HEK293 (cell line): ENCODE results near the gene PREX1.
A peak's percentile ranks its signal among the peaks of the same experiment; 100 is the strongest.

ENCODE experiments used
- CTCF ChIA-PET: fragments of 350-600 bp; formaldehyde crosslinking; extraction: SDS; loops from one replicate; lab custom pipeline; 2021; ENCODE audit warnings: antibody characterized with exemption; lab: Yijun Ruan, JAX
- POLR2A ChIA-PET: fragments of 300-600 bp; formaldehyde crosslinking; extraction: SDS; loops from one replicate; lab custom pipeline; 2020; ENCODE audit warnings: antibody characterized with exemption, inconsistent platforms; lab: Yijun Ruan, JAX
- H3K27ac ChIP-seq: fragments of 200-500 bp; sonication (Bioruptor generic); 2 replicates; pipeline ENCODE4 v1.5.1; 2014; ENCODE audit warnings: low read depth, low read length, control low read depth, inconsistent platforms; ENCODE audit errors: extremely low read depth
- H3K36me3 ChIP-seq, 2 experiments: fragments of 200-500 bp in 1 of 2; sonication (Bioruptor generic) in 1 of 2; 1 replicate in 1 of 2; 2 replicates in 1 of 2; pipeline ENCODE4 v1.5.1; 2014 to 2017; ENCODE audit warnings: inconsistent platforms in 2 of 2, low read length in 2 of 2; ENCODE audit not compliant: control insufficient read depth in 2 of 2, insufficient read depth in 1 of 2
- H3K4me1 ChIP-seq: fragments of 200-500 bp; sonication (Bioruptor generic); 2 replicates; pipeline ENCODE4 v1.5.1; 2014; ENCODE audit warnings: mild to moderate bottlenecking, low read length, inconsistent platforms; ENCODE audit not compliant: control insufficient read depth, insufficient read depth
- H3K4me3 ChIP-seq: 2 replicates; pipeline ENCODE4 v1.5.1; 2011; ENCODE audit warnings: low read depth, mild to moderate bottlenecking, control low read depth, low read length, moderate library complexity
- H3K9me3 ChIP-seq: fragments of 200-500 bp; sonication (Bioruptor generic); 2 replicates; pipeline ENCODE4 v1.5.1; 2014; ENCODE audit warnings: low read depth, low read length, inconsistent platforms; ENCODE audit not compliant: control insufficient read depth, insufficient read depth
- EGR2 ChIP-seq: fragments of 450-650 bp; formaldehyde crosslinking; IDR thresholded peaks from 2 replicates; pipeline ENCODE4 v1.5.1; 2016; ENCODE audit warnings: low read depth, missing biosample characterization, missing genetic modification characterization
- FEZF1 ChIP-seq: fragments of 450-650 bp; formaldehyde crosslinking; IDR thresholded peaks from 2 replicates; pipeline ENCODE4 v1.5.1; 2016; ENCODE audit warnings: missing biosample characterization, missing genetic modification characterization
- IKZF3 ChIP-seq: fragments of 450-650 bp; IDR thresholded peaks from 2 replicates; pipeline ENCODE4 v1.5.0; 2018; ENCODE audit warnings: missing biosample characterization, mild to moderate bottlenecking, missing genetic modification characterization, moderate library complexity
- OVOL3 ChIP-seq: fragments of 450-650 bp; formaldehyde crosslinking; IDR thresholded peaks from 2 replicates; pipeline ENCODE4 v1.5.1; 2016; ENCODE audit warnings: missing biosample characterization, missing genetic modification characterization
- SCRT1 ChIP-seq: fragments of 450-650 bp; formaldehyde crosslinking; IDR thresholded peaks from 2 replicates; pipeline ENCODE4 v1.5.1; 2016; ENCODE audit warnings: missing biosample characterization, missing genetic modification characterization, borderline replicate concordance
- ZFP3 ChIP-seq: fragments of 450-650 bp; formaldehyde crosslinking; IDR thresholded peaks from 2 replicates; pipeline ENCODE4 v1.5.1; 2016; ENCODE audit warnings: low read depth, missing biosample characterization, missing genetic modification characterization
- ZIC2 ChIP-seq: fragments of 450-650 bp; formaldehyde crosslinking; IDR thresholded peaks from 2 replicates; pipeline ENCODE4 v1.5.1; 2016; ENCODE audit warnings: missing biosample characterization, missing genetic modification characterization
- ZNF223 ChIP-seq: fragments of 450-650 bp; formaldehyde crosslinking; IDR thresholded peaks from 2 replicates; pipeline ENCODE4 v1.5.1; 2016; ENCODE audit warnings: missing biosample characterization, missing genetic modification characterization
- ZNF292 ChIP-seq: fragments of 450-650 bp; formaldehyde crosslinking; IDR thresholded peaks from 2 replicates; pipeline ENCODE4 v1.5.1; 2016; ENCODE audit warnings: low read depth, missing biosample characterization, missing genetic modification characterization, borderline replicate concordance
- ZNF335 ChIP-seq: fragments of 450-650 bp; formaldehyde crosslinking; conservative IDR thresholded peaks from 2 replicates; pipeline ENCODE4 v1.5.1; 2016; ENCODE audit warnings: missing biosample characterization, missing genetic modification characterization
- ZNF433 ChIP-seq: fragments of 450-650 bp; formaldehyde crosslinking; IDR thresholded peaks from 2 replicates; pipeline ENCODE4 v1.5.1; 2016; ENCODE audit warnings: missing biosample characterization, missing genetic modification characterization, low read depth
- ZNF544 ChIP-seq: fragments of 450-650 bp; formaldehyde crosslinking; IDR thresholded peaks from 2 replicates; pipeline ENCODE4 v1.5.0; 2017; ENCODE audit warnings: missing biosample characterization, missing genetic modification characterization
- ZNF561 ChIP-seq: fragments of 450-650 bp; IDR thresholded peaks from 2 replicates; pipeline ENCODE4 v1.5.1; 2018; ENCODE audit warnings: missing biosample characterization, missing genetic modification characterization, borderline replicate concordance
- ZNF571 ChIP-seq: fragments of 450-650 bp; formaldehyde crosslinking; IDR thresholded peaks from 2 replicates; pipeline ENCODE4 v1.5.0; 2017; ENCODE audit warnings: missing biosample characterization, missing genetic modification characterization
- ZNF585B ChIP-seq: fragments of 450-650 bp; formaldehyde crosslinking; IDR thresholded peaks from 2 replicates; pipeline ENCODE4 v1.5.1; 2016; ENCODE audit warnings: missing biosample characterization, missing genetic modification characterization
- ZNF600 ChIP-seq: fragments of 450-650 bp; formaldehyde crosslinking; IDR thresholded peaks from 2 replicates; pipeline ENCODE4 v1.5.1; 2016; ENCODE audit warnings: missing biosample characterization, missing genetic modification characterization
- ZNF654 ChIP-seq: fragments of 450-650 bp; formaldehyde crosslinking; IDR thresholded peaks from 2 replicates; pipeline ENCODE4 v1.5.1; 2016; ENCODE audit warnings: low read depth, missing biosample characterization, missing genetic modification characterization
- ZNF664 ChIP-seq: fragments of 450-650 bp; formaldehyde crosslinking; IDR thresholded peaks from 2 replicates; pipeline ENCODE4 v1.5.1; 2016; ENCODE audit warnings: missing biosample characterization, missing genetic modification characterization
- ZNF677 ChIP-seq: fragments of 450-650 bp; IDR thresholded peaks from 2 replicates; pipeline ENCODE4 v1.5.0; 2018; ENCODE audit warnings: missing biosample characterization, mild to moderate bottlenecking, missing genetic modification characterization, moderate library complexity
- ZNF707 ChIP-seq: fragments of 450-650 bp; formaldehyde crosslinking; IDR thresholded peaks from 2 replicates; pipeline ENCODE4 v1.5.1; 2016; ENCODE audit warnings: missing biosample characterization, missing genetic modification characterization
- ZNF843 ChIP-seq: fragments of 450-650 bp; formaldehyde crosslinking; IDR thresholded peaks from 2 replicates; pipeline ENCODE4 v1.5.1; 2016; ENCODE audit warnings: missing biosample characterization, missing genetic modification characterization
- ZSCAN30 ChIP-seq: fragments of 450-650 bp; IDR thresholded peaks from 2 replicates; pipeline ENCODE4 v1.5.1; 2018; ENCODE audit warnings: missing biosample characterization, mild to moderate bottlenecking, missing genetic modification characterization, moderate library complexity
- TF ChIP-seq, protein P1 (sequence below): fragments of 450-650 bp; formaldehyde crosslinking; IDR thresholded peaks from 2 replicates; pipeline ENCODE4 v1.5.1; 2016; ENCODE audit warnings: missing biosample characterization, missing genetic modification characterization
- TF ChIP-seq, protein P2 (sequence below): fragments of 450-650 bp; formaldehyde crosslinking; IDR thresholded peaks from 2 replicates; pipeline ENCODE4 v1.5.1; 2016; ENCODE audit warnings: missing biosample characterization, missing genetic modification characterization, borderline replicate concordance
- TF ChIP-seq, protein P3 (sequence below): fragments of 450-650 bp; formaldehyde crosslinking; optimal IDR thresholded peaks from 2 replicates; pipeline ENCODE3; 2016; ENCODE audit warnings: missing biosample characterization, mild to moderate bottlenecking, missing genetic modification characterization
- TF ChIP-seq, protein P4 (sequence below): fragments of 450-650 bp; formaldehyde crosslinking; IDR thresholded peaks from 2 replicates; pipeline ENCODE4; 2016; ENCODE audit warnings: missing biosample characterization, missing genetic modification characterization
- TF ChIP-seq, protein P5 (sequence below): fragments of 450-650 bp; formaldehyde crosslinking; IDR thresholded peaks from 2 replicates; pipeline ENCODE4 v1.5.1; 2016; ENCODE audit warnings: missing biosample characterization, missing genetic modification characterization

PREX1 gene

DNA sequence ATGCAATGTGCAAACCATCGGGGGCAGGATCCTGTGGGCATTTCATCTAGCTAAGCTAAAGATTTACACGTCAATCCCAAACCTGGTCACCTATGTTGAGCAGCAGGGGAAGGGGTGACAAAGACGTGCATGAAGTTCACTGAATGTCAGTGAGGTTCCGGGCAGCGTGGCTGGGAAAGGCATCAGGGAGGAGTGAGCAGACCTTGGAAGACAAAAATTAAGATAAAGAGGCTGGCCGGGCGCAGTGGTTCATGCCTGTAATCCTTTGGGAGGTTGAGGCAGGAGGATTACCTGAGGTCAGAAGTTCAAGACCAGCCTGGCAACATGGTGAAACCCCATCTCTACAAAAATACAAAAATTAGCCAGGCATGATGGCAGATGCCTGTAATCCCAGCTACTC, 126.1 kb downstream of the PREX1 start (continued):
- TF ChIP-seq ZIC2 (tag by site-specific recombination): no peak

DNA sequence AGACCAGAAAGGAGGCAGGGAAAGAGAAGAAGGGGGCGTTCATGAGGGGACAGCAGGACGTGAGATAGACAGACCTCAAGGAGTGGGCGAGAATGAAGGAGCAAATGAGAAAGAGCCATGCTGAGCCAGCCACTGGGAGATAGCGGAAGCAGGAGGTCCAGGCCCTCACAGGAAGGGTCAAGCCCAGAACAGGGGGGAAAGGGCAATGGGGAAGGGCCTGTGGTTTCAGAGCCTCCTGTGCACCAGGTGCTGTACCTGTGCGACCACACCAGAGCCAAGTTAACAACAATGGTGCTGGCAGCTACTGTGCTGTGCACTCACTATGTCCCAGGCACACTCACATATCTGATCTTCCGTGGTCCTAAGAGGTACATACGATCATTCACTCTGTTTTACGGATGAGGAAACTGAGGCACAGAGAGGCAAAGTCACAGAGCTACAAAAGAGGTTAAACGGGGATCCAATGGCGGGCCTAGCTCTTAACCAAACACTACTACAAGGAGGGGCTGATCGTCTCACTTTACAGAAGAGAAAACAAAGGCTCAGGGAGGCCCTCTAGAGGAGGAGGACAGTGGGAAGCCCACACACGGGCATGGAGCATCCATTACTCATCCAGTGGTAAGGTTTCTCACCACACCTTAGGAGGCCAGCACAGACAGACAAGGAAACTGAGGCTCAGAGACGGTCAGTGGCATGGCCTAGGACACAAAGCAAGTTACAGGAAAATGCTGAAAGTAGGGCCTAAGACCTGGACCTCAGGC, 129.1 kb downstream of the PREX1 start:
- ChIA-PET CTCF (interaction anchor here (0.6 to 2.2 kb wide), 5 partner anchors 13 to 514 kb away, joined by 3 to 29 read pairs (median 4); no protein-coding TSS in a partner anchor), POLR2A (interaction anchor here (1.5 kb wide), 1 partner anchor 41 kb away, joined by 3 read pairs; no protein-coding TSS in a partner anchor)
- H3K4me3 ChIP-seq: no peak overlapping the region
- TF ChIP-seq ZNF223 (tag by site-specific recombination) (no peak), ZFP3 (tag by site-specific recombination) (no peak), ZNF600 (tag by site-specific recombination) (no peak), ZSCAN30 (tag by site-specific recombination) (no peak), ZNF571 (tag by site-specific recombination) (no peak), EGR2 (tag by site-specific recombination) (no peak; the same call in 1 of the 2 replicates), ZNF707 (tag by site-specific recombination) (no peak), OVOL3 (tag by site-specific recombination) (no peak), ZNF433 (tag by site-specific recombination) (no peak), ZNF544 (tag by site-specific recombination) (no peak), ZNF335 (no peak), IKZF3 (tag by site-specific recombination) (no peak), ZNF677 (tag by site-specific recombination) (no peak), ZNF843 (tag by site-specific recombination) (no peak), ZNF585B (tag by site-specific recombination) (no peak), ZNF654 (peak; percentile 15; the same call in 1 of the 2 replicates), SCRT1 (tag by site-specific recombination) (peak; percentile 41; the same call in 1 of the 2 replicates), FEZF1 (tag by site-specific recombination) (no peak), ZNF292 (tag by site-specific recombination) (no peak), ZNF664 (no peak), ZNF561 (0 out of 2 replicates have a peak, but pooled peaks have one; percentile 45)
- TF ChIP-seq, protein P1, sequence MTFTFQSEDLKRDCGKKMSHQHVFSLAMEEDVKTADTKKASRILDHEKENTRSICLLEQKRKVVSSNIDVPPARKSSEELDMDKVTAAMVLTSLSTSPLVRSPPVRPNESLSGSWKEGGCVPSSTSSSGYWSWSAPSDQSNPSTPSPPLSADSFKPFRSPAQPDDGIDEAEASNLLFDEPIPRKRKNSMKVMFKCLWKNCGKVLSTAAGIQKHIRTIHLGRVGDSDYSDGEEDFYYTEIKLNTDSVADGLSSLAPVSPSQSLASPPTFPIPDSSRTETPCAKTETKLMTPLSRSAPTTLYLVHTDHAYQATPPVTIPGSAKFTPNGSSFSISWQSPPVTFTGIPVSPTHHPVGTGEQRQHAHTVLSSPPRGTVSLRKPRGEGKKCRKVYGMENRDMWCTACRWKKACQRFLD (tag by site-specific recombination): no peak
- TF ChIP-seq, protein P2, sequence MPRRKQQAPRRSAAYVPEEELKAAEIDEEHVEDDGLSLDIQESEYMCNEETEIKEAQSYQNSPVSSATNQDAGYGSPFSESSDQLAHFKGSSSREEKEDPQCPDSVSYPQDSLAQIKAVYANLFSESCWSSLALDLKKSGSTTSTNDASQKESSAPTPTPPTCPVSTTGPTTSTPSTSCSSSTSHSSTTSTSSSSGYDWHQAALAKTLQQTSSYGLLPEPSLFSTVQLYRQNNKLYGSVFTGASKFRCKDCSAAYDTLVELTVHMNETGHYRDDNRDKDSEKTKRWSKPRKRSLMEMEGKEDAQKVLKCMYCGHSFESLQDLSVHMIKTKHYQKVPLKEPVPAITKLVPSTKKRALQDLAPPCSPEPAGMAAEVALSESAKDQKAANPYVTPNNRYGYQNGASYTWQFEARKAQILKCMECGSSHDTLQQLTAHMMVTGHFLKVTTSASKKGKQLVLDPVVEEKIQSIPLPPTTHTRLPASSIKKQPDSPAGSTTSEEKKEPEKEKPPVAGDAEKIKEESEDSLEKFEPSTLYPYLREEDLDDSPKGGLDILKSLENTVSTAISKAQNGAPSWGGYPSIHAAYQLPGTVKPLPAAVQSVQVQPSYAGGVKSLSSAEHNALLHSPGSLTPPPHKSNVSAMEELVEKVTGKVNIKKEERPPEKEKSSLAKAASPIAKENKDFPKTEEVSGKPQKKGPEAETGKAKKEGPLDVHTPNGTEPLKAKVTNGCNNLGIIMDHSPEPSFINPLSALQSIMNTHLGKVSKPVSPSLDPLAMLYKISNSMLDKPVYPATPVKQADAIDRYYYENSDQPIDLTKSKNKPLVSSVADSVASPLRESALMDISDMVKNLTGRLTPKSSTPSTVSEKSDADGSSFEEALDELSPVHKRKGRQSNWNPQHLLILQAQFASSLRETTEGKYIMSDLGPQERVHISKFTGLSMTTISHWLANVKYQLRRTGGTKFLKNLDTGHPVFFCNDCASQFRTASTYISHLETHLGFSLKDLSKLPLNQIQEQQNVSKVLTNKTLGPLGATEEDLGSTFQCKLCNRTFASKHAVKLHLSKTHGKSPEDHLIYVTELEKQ: no peak
- TF ChIP-seq, protein P3, sequence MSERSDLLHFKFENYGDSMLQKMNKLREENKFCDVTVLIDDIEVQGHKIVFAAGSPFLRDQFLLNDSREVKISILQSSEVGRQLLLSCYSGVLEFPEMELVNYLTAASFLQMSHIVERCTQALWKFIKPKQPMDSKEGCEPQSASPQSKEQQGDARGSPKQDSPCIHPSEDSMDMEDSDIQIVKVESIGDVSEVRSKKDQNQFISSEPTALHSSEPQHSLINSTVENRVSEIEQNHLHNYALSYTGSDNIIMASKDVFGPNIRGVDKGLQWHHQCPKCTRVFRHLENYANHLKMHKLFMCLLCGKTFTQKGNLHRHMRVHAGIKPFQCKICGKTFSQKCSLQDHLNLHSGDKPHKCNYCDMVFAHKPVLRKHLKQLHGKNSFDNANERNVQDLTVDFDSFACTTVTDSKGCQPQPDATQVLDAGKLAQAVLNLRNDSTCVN (tag by site-specific recombination): no peak
- TF ChIP-seq, protein P4, sequence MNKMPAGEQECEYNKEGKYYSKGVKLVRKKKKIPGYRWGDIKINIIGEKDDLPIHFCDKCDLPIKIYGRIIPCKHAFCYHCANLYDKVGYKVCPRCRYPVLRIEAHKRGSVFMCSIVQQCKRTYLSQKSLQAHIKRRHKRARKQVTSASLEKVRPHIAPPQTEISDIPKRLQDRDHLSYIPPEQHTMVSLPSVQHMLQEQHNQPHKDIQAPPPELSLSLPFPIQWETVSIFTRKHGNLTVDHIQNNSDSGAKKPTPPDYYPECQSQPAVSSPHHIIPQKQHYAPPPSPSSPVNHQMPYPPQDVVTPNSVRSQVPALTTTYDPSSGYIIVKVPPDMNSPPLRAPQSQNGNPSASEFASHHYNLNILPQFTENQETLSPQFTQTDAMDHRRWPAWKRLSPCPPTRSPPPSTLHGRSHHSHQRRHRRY (tag by site-specific recombination): no peak
- TF ChIP-seq, protein P5, sequence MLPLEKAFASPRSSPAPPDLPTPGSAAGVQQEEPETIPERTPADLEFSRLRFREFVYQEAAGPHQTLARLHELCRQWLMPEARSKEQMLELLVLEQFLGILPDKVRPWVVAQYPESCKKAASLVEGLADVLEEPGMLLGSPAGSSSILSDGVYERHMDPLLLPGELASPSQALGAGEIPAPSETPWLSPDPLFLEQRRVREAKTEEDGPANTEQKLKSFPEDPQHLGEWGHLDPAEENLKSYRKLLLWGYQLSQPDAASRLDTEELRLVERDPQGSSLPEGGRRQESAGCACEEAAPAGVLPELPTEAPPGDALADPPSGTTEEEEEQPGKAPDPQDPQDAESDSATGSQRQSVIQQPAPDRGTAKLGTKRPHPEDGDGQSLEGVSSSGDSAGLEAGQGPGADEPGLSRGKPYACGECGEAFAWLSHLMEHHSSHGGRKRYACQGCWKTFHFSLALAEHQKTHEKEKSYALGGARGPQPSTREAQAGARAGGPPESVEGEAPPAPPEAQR (tag by site-specific recombination): no peak
- no peak overlapping the region; the same call in 1 of the 2 replicates for H3K27ac ChIP-seq
- peaks cover 7% of the 10 kb centered on the region for H3K4me1 ChIP-seq
- H3K9me3 ChIP-seq: no peaks in the 10 kb centered on the region
- H3K36me3 ChIP-seq: no peaks in the 10 kb centered on the region
